GM19438 (cell line): ENCODE results near the gene SSH3.
"Not testable (repeated sequence)": the region's sequence is repeated elsewhere in the genome, so short reads cannot be mapped to it uniquely, and the experiment has no call there.

Experiments
- ATAC-seq: cut with Tn5 transposase; IDR thresholded peaks from one replicate; pipeline ENCODE4 v1.9.1; 2021; ENCODE audit warnings: low read depth; ENCODE audit not compliant: unreplicated experiment

Gene SSH3

GRCh38 chr11:67310246-67311050 is 7.1 kb downstream of the SSH3 start:
- ATAC-seq = no peak

- ATAC-seq = no peak
These were observed 7.8 kb downstream of the SSH3 start for GRCh38 chr11:67311051-67311555.

GRCh38 chr11:67311556-67312082 is 8.3 kb downstream of the SSH3 start:
- ATAC-seq = no peak

- ATAC-seq = no peak
These were observed 9.1 kb downstream of the SSH3 start for GRCh38 chr11:67312187-67313021.

GRCh38 chr11:67313125-67313890 is 10.0 kb downstream of the SSH3 start:
- no peak for ATAC-seq

- ATAC-seq = no peak
These were observed 10.9 kb downstream of the SSH3 start for GRCh38 chr11:67314218-67314617.

GRCh38 chr11:67315325-67315909 is 12.1 kb downstream of the SSH3 start:
- no peak for ATAC-seq

- no peak for ATAC-seq
These were observed 13.5 kb downstream of the SSH3 start for GRCh38 chr11:67316882-67317204.

GRCh38 chr11:67317205-67317887 is 14.0 kb downstream of the SSH3 start:
- peak; percentile 72 for ATAC-seq

DNA sequence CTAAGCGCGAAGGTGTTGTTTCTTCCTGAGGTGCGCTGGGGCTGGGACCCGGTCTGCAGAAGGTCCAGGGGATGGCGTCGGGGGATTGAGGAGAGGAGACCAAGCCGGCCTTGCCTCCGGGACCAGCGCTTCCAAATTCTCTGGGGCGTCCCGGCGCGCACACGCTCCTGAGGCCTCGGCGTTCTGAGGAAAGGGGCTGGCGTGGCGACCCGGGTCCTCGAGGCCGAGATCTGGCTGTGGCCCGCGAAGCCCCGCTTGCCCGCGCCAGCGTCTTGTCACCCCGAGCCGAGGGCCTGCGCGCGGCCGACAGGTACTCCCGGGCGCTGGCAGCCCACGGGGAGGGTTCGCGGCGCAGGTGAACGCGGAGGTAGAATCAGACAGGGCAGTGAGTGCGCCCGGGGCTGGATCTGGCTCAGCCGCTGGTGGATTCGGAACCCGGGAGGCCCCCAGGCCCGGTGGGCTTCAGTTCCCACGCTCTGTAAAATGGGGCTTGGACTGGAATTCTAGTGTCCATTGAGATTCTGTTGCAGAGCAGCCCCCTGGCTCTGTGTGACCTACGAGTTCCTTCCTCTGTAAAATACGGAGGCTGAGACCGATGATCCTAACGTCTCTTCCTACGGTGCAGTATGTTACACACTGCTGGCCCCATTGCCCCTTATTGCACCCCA is 14.7 kb downstream of the SSH3 start:
- ATAC-seq = peak; percentile 6

GRCh38 chr11:67318876-67319275 is 15.5 kb downstream of the SSH3 start:
- ATAC-seq = not testable (repeated sequence)

GRCh38 chr11:67320011-67320410 is 16.7 kb downstream of the SSH3 start:
- ATAC-seq = no peak

- ATAC-seq = no peak
These were observed 17.4 kb downstream of the SSH3 start for GRCh38 chr11:67320691-67321090.

DNA sequence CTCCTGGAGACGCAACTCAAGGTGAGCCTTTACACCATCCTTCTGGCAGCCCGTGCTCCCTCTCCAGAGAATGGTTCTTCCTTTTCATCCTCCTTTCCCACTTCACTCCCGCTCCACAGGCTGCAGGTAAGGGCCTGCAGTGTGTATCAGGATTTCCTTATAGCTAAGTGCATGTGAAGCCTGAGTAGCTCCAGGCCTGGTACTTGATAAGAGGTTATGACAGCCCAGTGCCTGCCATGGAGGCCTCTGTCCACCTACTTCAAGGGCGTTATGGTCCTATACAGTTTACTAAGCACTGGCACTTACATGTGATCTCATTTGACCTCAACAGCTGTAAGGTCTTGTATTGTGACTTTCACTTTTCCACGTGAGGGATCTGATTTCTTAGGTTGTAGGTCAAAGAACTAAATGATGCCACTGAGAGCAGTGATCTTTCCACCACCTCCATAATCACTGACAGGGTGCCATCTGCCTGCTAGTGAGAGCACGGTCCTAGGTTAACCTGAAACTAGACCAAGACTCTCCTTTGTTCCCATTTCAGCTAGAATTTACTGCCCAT is 18.1 kb downstream of the SSH3 start:
- no peak for ATAC-seq

- ATAC-seq = no peak
These were observed 18.7 kb downstream of the SSH3 start for GRCh38 chr11:67322049-67322448.

GRCh38 chr11:67323526-67323925 is 20.2 kb downstream of the SSH3 start:
- no peak for ATAC-seq

DNA sequence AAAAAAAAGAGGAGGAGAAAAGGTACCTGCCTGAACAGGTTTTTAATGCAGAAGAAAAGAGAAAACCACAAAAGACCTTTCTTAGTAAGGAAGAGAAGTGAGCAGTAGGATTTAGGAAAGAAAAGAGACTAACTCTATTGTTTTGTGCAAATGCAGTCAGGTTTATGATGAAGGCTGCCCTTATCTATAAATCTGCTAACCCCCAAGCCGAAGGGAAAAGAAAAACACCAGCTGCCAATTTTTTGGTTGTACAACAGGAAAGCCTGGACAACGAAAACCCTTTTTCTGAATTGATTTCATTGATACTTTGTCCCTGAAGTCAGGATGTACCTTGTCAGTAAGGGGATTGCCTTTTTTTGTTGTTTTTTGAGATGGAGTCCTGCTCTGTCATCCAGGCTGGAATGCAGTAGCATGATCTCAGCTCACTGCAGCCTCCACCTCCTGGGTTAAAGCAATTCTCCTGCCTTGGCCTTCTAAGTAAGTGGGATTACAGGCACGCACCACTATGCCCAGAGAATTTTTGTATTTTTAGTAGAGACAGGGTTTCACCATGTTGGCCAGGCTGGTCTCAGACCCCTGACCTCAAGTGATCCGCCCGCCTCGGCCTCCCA is 28.9 kb downstream of the SSH3 start:
- no peak for ATAC-seq

DNA sequence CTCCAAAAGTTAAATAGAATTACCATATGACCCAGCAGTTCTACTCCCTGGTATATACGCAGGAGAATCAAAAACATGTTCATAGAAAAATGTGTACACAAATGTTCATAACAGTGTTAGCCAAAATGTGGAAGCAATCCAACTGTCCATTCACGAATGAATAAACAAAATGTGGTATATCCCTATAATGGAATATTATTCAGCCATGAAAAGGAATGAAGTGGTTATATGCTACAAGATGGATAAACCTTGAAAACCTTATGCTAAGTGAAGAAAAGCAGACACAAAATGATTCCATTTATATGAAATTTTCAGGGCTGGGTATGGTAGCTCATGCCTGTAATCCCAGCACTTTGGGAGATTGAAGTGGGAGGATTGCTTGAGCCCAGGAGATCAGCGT is 33.9 kb downstream of the SSH3 start:
- no peak for ATAC-seq

DNA sequence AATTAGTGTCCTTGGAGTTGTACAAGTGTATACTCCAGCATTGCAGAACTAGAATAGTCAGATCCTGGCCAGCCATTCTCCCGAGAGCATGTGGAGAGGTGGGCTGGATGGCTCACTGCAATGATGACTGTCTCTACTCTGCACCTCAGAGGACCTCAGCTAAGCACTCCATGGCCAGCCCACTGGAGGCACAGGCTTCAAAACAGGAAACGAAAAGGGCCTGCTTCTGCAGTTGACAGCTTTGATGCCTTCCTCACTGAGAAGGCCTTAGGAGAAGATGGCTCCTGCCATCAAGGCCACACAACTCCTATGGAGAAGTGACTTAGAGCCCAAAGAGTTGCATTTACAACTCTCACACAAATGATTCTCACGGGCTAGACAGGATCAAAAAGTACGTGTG is 40.9 kb downstream of the SSH3 start:
- ATAC-seq = no peak
